Activated B cell treated with CpG ODN at 0.5 μM for 24 hours (primary cell): Measurements from ENCODE around the gene NOS1. TPM values are rescaled to one million over a fixed set of nuclear protein-coding genes. Genes with fewer than 3 reads are reported as not detected.
"Not testable (repeated sequence)": the region's sequence is repeated elsewhere in the genome, so short reads cannot be mapped to it uniquely, and the experiment has no call there.

Experiments
- ATAC-seq: fragments of 200-7000 bp; cut with Tn5 transposase; one replicate; pipeline ENCODE4 v1.10.0; 2021; ENCODE audit warnings: low read depth, mild to moderate bottlenecking, moderate library complexity
- CTCF ChIA-PET: fragments of 350-600 bp; sonication (Branson Sonifier 250); formaldehyde crosslinking; loops from one replicate; lab custom pipeline; 2021; ENCODE audit warnings: antibody characterized with exemption; lab: Charles Lee
- POLR2A ChIA-PET: fragments of 350-600 bp; sonication (Branson Sonifier 250); formaldehyde crosslinking; loops from one replicate; lab custom pipeline; 2021; ENCODE audit warnings: antibody characterized with exemption; lab: Charles Lee
- DNase-seq: peaks from one replicate; pipeline ENCODE4 v3.0.0; 2022
- H3K27ac Mint-ChIP-seq: one replicate; pipeline ENCODE4 v1.8.0; 2020; ENCODE audit warnings: mixed read lengths
- H3K27me3 Mint-ChIP-seq: one replicate; pipeline ENCODE4 v1.8.0; 2021; ENCODE audit warnings: mixed read lengths
- H3K36me3 Mint-ChIP-seq: one replicate; pipeline ENCODE4 v1.8.0; 2021; ENCODE audit warnings: low read depth, mixed read lengths
- H3K4me1 Mint-ChIP-seq: one replicate; pipeline ENCODE4 v1.8.0; 2021; ENCODE audit warnings: mixed read lengths
- H3K4me3 Mint-ChIP-seq: one replicate; pipeline ENCODE4 v1.8.0; 2020; ENCODE audit warnings: mild to moderate bottlenecking, mixed read lengths
- H3K9me3 Mint-ChIP-seq: one replicate; pipeline ENCODE4 v1.8.0; 2020; ENCODE audit warnings: mixed read lengths
- intact Hi-C: fragments of 100-400 bp; cut with micrococcal nuclease; formaldehyde crosslinking; loops from one replicate; pipeline ENCODE4 v1.15.1; 2024
- total RNA-seq: library from RNA; stranded (reverse); gene quantifications from 2 replicates; pipeline ENCODE4 v1.2.3, GENCODE V29; 2022
- TF ChIP-seq, protein P1 (sequence below): fragments of 200-600 bp; IDR thresholded peaks from one replicate; pipeline ENCODE4 v1.8.0; 2022; ENCODE audit warnings: antibody characterized with exemption, mild to moderate bottlenecking

The NOS1 gene
- total RNA-seq, 1 donor from 2014 or later = not detected

DNA sequence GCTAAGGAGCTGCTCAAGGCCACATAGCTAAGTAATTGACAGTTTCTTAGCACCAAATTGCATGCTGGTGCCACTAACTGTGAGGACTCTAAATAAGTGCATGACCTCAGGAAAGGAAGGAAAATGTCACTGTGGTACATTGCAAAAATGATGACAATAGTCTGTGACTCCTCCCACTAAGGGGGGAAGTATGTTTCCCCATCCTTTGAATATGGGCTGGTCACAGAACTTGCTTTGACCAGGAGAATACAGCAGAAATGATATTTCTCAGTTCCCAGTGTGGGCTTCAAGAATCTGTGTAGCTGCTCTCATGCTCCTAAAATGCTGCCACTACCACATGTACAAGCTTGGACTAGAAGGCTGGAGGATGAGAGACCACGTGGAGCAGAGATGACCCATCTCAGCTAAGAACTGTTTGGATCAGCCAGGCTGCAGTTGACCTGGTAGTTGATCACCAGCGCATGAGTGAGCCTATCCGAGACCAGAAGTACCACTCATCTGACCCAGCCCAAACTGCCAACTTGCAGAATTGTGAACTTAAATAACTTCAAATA is 42.2 kb upstream of the NOS1 start:
- CTCF ChIA-PET = no interaction called here
- no peaks in the 10 kb centered on the region for H3K36me3 Mint-ChIP-seq
- POLR2A ChIA-PET = no interaction called here
- H3K27me3 Mint-ChIP-seq = peaks cover 2% of the 10 kb centered on the region
- intact Hi-C loops = no loop called here
- peaks cover 6% of the 10 kb centered on the region for H3K9me3 Mint-ChIP-seq
- DNase-seq = no peak
- H3K27ac Mint-ChIP-seq = no peak overlapping the region
- H3K4me1 Mint-ChIP-seq = no peaks in the 10 kb centered on the region
- TF ChIP-seq, protein P1, sequence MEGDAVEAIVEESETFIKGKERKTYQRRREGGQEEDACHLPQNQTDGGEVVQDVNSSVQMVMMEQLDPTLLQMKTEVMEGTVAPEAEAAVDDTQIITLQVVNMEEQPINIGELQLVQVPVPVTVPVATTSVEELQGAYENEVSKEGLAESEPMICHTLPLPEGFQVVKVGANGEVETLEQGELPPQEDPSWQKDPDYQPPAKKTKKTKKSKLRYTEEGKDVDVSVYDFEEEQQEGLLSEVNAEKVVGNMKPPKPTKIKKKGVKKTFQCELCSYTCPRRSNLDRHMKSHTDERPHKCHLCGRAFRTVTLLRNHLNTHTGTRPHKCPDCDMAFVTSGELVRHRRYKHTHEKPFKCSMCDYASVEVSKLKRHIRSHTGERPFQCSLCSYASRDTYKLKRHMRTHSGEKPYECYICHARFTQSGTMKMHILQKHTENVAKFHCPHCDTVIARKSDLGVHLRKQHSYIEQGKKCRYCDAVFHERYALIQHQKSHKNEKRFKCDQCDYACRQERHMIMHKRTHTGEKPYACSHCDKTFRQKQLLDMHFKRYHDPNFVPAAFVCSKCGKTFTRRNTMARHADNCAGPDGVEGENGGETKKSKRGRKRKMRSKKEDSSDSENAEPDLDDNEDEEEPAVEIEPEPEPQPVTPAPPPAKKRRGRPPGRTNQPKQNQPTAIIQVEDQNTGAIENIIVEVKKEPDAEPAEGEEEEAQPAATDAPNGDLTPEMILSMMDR = no peak
- H3K4me3 Mint-ChIP-seq = no peak overlapping the region
- no peak for ATAC-seq

DNA sequence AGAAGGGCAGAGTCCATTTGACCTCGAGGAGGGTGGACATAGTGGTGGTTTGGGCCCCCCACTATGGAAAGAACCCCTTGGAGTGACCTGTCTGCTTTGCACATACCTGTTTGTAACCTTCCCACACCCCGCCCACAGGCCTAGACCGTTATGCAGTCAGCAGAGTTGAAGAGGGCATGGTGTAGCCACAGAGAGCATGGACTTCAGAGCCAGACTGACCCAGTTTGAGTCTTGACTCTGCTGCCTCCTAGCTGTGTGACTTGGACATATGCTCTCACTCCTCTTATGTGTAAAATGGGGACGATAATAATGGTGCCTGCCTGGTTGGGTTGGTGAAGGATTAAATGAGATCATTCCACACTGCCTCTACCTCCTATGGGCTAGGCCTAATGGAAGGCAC is 40.9 kb upstream of the NOS1 start:
- H3K27ac Mint-ChIP-seq = no peak overlapping the region
- ATAC-seq = no peak
- DNase-seq = no peak
- no peaks in the 10 kb centered on the region for H3K4me1 Mint-ChIP-seq
- CTCF ChIA-PET = no interaction called here
- H3K27me3 Mint-ChIP-seq = no peaks in the 10 kb centered on the region
- TF ChIP-seq, protein P1 = no peak
- peaks cover 6% of the 10 kb centered on the region for H3K9me3 Mint-ChIP-seq
- intact Hi-C loops = no loop called here
- POLR2A ChIA-PET = no interaction called here
- H3K4me3 Mint-ChIP-seq = no peak overlapping the region
- no peaks in the 10 kb centered on the region for H3K36me3 Mint-ChIP-seq

DNA sequence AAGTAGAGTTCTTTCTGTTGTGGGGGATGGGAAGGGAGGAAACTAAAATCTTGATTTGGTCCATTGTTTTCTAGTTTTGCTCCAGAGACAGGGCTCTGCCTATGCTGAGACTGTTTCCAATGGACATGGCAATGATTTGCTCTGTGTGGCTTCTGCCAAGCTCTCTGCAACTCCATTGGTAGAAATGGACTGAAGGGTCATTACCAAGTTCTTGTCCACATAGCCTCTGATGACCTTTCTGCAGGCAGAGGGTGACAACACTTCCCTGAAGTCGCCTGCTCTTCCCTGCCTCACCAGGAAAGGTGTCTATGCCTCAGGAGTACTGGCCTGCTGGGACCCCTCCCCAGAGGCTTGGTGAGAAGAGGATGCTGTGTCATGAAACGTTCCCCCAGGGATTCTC is 39.5 kb upstream of the NOS1 start:
- ATAC-seq (no peak), DNase-seq (no peak)
- no peak overlapping the region for H3K4me3 Mint-ChIP-seq
- intact Hi-C loops = no loop called here
- no peak overlapping the region for H3K27ac Mint-ChIP-seq
- ChIA-PET CTCF (no interaction called here), POLR2A (no interaction called here)
- H3K4me1 Mint-ChIP-seq = no peaks in the 10 kb centered on the region
- peaks cover 2% of the 10 kb centered on the region for H3K9me3 Mint-ChIP-seq
- no peaks in the 10 kb centered on the region for H3K27me3 Mint-ChIP-seq
- TF ChIP-seq, protein P1 = no peak
- no peaks in the 10 kb centered on the region for H3K36me3 Mint-ChIP-seq

DNA sequence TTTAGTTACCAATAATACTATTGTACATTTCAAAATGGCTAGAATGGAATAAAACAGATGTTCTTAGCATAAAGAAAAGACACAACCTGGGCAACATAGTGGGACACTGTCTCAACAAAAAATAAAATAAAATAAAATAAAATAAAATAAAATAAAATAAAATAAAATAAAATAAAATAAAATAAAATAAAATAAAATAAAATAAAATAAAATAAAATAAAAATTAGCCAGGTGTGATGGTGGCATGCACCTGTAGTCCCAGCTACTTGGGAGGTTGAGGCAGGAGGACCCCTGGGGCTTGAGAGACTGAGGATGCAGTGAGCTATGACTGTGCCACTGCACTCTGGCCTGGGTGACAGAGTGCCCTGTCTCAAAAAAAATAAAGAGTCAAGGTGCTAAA is 37.1 kb upstream of the NOS1 start:
- DNase-seq, H3K4me1 Mint-ChIP-seq, H3K9me3 Mint-ChIP-seq, H3K4me3 Mint-ChIP-seq, H3K36me3 Mint-ChIP-seq, H3K27me3 Mint-ChIP-seq, CTCF ChIA-PET, POLR2A ChIA-PET, H3K27ac Mint-ChIP-seq, ATAC-seq, intact Hi-C loops: not testable (repeated sequence)

DNA sequence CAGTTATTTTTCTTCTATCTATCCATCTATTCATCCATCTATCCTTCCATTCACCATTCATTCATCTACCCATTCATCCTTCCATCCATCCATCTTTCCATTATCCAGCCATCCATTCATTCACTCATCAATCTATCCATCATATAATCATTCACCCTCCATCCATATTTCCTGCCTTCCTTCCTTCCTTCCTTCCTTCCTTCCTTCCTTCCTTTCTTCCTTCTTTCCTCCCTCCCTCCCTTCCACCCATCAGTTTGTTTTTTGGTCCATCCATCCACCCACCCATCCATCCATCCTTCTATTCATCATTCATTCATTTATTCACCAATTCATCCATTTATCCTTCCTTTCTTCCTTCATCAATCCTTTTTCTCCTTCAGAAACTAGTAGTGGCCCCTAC is 34.3 kb upstream of the NOS1 start:
- H3K36me3 Mint-ChIP-seq = no peaks in the 10 kb centered on the region
- TF ChIP-seq, protein P1 = no peak
- ATAC-seq (no peak), DNase-seq (no peak)
- H3K27me3 Mint-ChIP-seq = no peaks in the 10 kb centered on the region
- CTCF ChIA-PET = no interaction called here
- peaks cover 2% of the 10 kb centered on the region for H3K9me3 Mint-ChIP-seq
- no peaks in the 10 kb centered on the region for H3K4me1 Mint-ChIP-seq
- POLR2A ChIA-PET = no interaction called here
- intact Hi-C loops = no loop called here
- no peak overlapping the region for H3K27ac Mint-ChIP-seq
- no peak overlapping the region for H3K4me3 Mint-ChIP-seq

DNA sequence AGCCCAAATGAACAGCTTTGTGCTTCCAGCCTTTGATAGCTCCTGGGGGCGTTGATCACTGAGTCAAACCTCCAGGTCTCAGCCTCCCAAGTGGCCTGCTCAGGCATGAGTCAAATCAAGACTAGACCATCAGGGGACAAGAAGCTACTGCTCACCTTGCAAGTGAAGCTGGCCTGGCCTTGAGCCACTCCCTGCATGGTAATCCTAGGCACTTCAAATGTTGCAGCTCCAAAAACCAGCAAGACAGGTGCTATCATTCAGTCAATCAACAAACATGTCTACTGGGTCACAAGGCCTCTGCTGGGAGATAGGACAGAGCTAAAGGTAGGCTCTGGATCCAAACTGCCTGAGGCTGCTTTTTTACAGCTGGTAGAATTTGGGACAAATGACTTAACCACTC is 33.1 kb upstream of the NOS1 start:
- intact Hi-C loops = no loop called here
- H3K4me1 Mint-ChIP-seq = no peaks in the 10 kb centered on the region
- no peak overlapping the region for H3K4me3 Mint-ChIP-seq
- no peak overlapping the region for H3K27ac Mint-ChIP-seq
- TF ChIP-seq, protein P1 = no peak
- H3K9me3 Mint-ChIP-seq = peaks cover 2% of the 10 kb centered on the region
- ATAC-seq = no peak
- ChIA-PET CTCF (no interaction called here), POLR2A (no interaction called here)
- no peak for DNase-seq
- H3K27me3 Mint-ChIP-seq = no peaks in the 10 kb centered on the region
- no peaks in the 10 kb centered on the region for H3K36me3 Mint-ChIP-seq
